ENCODE results near the gene OTOG.

Gene OTOG

DNA sequence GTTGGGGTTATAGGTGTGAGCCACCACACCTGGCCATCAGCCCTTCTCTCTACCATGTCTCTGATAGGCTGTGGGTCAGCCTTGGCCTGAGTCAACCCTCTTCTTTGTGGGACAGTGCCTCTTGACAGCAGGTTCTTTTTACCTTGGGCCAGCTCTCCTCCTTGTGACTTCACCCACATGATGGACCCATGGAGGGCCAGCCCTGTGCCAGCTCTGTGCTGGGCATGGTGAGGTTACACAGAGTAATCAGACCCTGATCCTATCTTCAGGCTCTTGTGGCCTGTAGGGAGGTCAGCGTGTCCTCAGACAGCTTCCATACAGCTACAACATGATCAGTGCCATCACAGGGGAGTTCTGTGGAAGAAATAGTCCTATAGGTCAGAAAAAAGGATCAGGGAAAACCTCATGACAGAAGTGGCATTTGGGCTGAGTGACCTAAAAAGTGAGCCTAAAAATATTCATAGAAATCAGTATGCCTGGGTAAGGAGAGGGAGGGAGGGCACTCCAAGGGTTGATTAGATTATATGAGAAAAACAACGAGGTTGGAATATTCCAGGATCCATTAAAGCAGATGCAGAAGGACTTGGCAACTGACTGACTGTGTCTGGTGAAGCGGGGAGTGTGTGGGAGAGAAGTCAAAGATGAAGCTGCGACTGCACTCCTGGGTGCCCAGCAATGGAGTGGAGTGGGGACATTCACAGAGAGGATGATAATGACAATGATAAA is 17.1 kb downstream of the OTOG start:
- DNase-seq: no peak

DNA sequence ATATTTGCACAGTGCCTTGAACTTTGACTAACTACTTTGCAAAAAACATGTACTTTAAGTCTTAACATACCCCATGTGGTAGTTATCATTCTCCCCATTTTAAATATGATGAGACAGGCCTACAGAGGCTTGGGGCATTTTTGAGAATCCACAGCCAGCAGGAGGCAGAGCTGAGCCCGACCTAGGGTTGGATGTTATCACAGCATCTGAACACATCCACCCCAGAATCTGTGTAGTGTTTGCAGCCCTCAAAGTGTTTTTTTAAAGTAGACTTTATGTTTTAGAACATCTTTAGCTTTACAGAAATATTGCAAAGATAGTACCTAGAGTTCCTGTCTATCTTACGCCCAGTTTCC is 17.6 kb downstream of the OTOG start:
- DNase-seq: no peak

DNA sequence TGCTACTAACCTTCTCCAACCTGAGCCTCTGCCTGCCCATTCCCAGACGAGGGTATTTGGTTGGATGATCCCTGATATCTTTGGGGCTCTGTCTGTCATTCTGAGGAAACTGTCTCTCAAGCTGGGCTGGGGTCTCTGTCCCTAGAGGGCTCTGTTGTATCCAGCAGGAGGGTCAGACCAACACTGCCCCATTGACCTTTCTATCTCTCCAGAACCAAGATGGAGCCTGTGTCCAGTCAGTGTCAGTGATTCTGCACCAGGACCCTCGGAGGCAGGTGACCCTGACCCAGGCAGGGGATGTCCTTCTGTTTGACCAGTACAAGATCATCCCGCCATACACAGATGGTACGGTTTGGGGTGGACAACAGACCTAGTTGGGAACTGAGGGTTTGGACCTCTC is 21.9 kb downstream of the OTOG start:
- DNase-seq: no peak

DNA sequence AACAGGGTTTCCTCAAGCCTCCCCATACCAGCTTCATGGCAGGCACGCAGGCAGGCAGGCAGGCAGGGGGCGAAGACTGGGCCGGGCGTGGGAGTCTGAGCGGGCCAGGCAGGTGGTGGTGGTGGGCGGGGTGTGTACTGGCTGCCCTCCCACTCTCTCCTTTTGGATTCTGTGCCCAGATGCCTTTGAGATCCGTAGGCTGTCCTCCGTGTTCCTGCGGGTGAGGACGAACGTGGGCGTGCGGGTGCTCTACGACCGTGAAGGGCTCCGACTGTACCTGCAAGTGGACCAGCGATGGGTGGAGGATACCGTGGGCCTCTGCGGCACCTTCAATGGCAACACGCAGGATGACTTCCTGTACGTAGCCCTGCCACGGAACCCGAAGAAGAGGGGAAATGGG is 23.0 kb downstream of the OTOG start:
- DNase-seq: no peak

DNA sequence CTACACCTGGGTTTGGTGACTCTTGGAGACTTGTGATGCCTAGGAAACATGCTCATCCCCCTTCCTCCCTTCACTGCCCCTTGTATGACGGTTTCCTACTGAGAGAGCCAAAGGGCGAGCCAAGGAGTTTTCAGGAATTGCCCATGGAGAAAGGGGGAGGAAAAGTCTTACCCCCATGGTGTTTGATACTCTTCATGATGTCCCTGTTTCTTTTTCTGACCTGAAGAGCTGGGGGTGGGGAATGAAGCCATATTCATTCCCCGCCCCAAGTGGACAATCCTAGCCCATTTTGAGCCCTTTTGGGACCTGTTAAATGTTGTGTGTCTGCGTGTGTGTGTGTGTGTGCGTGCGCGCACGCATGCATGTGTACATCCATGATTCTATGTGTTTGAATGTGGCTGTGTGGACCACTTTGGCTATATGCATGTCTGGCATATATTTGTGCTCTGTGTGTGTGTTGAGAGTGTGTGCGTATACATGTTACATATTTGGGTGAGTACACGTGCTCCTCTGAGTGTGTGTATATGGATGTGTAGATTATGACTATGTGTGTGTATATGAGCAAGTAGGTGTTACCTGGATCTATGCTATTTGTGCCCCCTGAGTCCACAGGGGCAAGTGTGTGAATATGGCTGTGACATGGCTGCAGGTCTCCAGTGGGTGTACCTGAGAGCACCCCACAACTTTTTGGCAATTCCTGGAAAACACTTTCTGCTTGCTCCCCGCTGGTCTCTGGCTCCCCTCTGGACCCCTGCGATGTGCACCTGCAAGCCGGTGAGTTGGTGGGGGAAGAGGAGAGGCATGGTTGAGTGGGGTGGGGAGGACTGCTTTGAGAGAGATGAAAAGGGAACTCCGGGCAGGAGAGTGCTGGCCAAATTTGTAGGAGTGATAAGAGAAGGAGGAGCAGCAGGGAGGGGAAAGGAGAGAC is 24.6 kb downstream of the OTOG start:
- DNase-seq: no peak

DNA sequence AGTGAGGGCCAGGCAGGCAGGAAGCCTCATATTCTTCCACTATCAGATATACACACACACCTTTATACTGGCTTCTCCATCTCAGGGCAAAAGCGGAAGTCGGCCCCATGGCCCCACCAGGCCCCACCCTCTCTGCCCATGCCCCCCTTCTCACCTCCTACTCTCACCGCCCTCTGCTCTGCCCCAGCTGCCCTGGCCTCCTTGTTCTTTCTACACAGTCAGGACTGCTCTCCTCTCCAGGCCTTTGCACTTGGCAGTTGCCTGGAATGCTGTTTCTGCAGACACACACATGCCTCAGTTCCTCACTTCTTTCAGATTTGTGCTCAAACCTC is 25.3 kb downstream of the OTOG start:
- no peak for DNase-seq

DNA sequence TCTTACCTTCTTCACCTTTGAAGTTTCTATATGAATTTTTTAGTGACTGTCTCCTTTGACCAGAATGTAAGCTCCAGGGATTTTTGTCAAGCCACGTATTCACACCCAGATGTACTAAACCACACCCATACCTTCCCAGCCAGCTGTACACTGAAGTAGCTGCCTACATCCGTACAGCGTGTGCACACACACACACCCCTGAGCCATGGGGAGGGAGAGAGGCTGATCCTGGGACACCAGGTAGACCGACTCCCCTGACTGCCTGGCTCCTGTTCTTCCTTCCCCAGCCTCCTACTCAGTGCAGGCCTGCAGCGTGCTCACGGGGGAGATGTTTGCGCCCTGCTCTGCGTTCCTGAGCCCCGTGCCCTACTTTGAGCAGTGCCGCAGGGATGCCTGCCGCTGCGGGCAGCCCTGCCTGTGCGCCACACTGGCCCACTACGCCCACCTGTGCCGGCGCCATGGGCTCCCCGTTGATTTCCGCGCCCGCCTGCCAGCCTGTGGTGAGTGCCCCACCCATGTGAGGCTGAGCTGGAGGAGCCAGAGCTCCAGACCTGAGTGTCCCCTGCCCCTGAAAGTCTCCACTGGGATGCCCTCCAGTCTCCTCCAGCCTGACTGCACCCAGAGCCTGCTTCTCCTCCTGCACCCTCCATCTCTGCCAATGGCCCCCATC is 25.9 kb downstream of the OTOG start:
- no peak for DNase-seq

DNA sequence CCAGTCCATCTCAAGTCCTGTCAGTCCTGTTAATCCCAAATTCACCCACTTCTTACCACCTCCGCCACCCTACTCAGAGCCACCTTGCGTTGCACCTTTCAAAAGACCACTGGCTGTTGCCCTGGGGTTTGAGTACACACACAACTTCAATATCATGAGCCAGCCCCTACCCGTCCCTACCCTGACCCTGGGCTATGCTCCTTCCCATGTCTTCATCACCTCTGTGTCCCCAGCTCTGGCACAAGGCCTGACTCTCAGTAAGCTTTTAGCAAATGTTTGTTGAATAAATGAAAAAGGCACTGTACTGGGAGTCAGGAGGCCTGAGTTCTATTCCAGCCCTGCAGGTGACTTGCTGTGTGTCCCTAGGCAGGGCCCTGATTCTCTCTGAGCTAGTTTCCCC is 26.5 kb downstream of the OTOG start:
- no peak for DNase-seq

DNA sequence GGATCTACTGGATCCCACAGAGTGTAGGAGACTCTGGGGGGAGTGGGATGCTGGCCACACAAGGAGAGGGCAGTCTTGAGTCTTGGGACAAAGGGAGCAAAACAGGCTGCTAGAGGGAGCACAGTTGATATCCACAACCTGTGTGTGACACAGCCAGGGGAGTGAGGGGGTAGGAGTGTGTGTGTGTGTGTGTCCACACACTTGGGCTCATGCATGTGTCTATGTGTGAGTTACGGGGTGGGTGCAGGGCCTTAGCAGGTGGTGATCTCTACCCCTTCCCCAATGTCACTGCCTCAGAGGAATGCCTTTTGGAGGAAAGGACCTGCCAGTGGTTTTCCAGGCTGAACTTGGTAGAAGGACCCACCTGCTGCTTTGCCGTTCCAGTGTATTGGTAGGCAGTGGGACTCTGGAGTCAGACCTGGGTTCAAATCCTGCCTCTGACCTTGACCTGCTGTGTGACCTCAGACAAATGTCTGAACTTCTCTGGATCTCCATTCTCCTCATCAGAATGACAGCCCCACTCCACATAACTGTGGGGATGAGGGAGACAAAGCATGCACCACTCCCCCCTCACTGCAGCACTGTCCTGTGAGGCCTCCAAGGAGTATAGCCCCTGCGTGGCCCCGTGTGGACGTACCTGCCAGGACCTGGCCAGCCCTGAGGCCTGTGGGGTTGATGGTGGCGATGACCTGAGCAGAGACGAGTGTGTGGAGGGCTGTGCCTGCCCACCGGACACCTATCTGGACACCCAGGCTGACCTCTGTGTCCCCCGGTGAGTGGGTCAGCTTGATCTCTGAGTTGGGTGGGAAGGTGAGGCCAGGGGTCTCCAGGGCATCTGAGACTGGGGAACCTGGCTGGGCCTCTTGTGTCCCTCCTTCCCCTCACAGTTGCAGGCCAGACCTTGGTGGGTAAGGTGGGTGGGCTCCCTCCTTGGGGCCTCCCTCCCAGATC is 27.4 kb downstream of the OTOG start:
- no peak for DNase-seq

DNA sequence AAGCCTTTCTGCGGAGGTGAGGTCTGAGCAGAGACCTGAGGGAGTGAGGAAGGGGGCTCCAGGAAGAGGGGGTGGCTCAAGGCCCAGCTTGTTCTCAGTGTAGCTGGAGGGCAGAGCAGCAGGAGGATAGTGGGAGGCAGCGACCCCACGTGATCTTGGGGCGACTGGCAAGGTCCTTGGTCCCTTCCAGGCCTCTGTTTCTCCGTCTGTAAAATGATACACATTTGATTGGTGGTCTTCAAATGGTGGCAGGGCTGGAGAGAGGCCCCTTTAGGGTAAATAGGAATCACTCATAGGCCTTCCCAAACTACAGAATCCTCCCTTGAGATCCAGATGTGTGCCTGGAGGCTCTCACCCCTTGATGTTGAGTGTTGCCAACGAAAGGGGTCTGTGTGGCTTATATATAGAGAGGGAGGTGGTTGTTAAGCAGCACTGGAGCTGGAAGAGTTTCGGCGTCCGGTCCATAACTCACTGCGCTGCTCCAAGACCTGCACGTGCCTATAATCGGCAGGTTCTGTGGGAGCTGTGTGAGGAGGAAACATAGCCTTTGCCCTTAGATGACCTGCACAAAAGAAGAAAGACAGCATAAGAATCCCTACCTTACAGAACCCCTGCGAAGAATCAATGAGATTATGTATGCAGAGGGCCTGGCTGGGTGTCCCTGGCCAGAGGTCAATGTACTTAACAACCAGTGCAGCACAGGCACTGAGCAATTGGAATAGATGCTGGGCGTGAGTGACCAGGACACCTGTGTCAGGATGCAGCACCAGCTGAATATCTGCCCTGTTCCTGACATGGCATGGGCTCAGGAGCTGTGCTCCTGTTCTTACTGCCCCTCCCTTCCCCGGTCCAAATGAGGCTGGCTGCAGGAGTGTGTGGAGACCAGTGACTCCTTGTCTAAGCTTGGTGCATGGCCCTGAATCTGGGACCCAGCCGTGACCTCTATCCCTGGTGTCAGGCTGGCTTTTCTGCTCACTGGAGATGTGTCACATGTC is 28.7 kb downstream of the OTOG start:
- DNase-seq: no peak

DNA sequence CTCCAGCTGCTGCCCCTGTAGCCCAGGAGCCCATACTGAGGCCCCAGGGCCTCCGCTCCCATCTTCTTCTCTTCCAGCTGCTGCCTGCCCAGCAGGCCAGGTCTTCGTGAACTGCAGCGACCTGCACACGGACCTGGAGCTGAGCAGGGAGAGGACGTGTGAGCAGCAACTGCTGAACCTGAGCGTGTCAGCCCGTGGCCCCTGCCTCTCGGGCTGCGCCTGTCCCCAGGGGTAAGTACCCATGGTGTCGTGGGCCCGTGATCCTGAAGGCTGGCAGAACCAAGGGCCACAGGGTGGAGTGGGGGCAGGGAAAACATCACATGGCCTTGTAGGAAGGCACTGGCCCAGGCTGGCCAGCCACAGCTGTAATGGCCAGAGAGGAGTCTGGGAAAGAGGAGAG is 31.2 kb downstream of the OTOG start:
- no peak for DNase-seq

DNA sequence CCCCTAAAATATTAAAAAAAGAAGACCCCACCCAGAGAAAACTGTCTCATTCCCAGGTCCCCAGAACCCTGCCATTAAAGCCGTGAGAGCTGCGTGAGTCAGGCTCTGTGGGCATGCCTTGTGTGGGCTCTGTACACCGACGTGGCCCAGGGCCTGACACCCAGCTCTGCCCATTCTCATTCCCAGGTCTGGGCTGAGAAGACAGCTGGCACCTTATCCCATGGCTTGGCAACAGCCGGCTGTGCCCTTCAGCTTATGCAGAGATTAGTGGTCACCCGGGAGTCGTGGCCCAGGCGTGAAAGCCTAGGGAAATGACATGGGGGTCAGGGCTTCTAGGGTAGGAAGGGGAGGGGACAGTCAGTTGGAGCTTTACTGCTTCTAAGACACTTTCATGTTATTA is 31.9 kb downstream of the OTOG start:
- DNase-seq: no peak

DNA sequence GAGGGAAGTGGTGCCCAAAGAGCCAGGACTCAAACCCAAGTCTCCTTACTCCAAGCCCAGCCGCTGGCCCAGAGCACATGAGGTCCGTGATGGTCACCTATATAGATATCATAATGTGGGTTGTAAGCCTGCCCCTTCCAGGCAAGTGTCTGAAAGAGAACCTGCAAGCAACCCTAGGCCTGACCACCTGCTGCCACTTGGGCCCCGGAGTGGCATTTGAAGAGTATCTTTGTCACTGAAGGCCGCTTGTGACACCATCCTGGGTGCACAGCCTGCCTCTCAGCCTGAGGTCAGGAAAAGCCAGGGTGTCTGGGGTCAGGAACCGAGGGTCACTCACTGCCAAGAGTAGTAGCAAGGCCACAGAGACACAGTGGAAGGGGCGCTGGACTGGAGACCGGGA is 32.4 kb downstream of the OTOG start:
- no peak for DNase-seq

DNA sequence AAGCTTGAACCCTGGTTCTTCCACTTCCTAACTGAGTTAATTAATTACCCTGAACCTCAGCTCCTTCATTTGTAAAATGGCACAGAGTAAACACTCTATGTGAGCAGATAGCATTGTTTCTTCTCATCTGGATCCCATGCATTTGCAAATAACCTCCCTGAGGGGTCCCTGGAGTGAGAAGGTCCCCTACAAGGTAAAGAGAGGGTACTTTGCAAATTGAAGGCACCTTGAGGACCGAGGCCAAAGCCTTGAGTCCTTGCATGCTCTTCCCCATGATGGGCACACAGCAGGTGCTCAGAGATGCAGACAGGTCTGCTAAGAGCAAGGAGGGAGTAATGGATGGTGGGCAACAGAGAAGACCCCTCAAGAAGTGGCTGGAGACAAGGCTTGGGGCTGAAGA is 33.2 kb downstream of the OTOG start:
- no peak for DNase-seq

DNA sequence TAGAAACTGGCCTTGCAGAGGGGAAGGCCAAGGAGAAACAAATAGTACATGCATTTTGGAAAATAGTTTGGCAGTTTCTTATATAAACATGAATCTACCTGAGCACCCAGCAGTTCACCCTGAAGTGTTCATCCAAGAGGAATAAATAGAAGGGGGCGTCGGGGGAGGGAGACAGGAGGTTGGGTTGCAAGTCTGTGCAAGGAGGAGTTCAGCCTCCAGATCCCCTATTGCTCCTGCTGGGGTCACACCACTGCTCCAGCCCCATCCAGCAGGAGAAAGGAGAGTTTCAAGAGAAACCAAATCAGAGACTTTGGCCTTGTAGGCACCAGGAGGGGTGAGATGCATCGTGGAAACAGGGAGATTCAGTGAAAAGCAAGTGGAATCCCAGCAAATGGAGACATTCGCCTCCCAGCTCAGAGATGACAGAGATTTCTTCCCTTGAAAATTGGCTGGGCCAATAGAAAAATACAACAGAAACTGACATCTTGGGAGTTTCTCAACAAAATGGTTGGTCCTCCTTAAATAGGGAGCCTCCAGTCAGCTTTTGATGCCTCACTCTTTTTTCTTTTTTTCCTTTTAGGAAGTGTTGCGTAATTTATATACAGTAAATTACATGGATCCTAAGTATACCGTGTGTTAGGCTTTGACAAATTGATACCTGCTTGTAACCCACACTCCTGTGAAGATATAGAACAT is 34.1 kb downstream of the OTOG start:
- no peak for DNase-seq

DNA sequence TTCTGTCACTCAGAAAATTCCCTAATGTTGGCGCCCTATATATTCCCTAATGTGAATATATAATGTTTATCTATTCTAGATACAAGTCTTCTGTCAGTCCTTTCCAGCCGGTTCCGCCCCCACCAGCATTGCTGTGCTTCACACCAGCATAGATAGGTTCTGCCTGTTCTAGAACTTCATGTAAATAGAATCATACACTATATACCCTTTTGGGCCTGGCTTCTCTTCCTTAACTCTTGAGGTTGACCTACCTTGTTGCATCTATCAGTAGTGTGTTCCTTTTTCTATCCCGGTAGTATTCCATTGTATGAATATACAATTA is 34.6 kb downstream of the OTOG start:
- no peak for DNase-seq

DNA sequence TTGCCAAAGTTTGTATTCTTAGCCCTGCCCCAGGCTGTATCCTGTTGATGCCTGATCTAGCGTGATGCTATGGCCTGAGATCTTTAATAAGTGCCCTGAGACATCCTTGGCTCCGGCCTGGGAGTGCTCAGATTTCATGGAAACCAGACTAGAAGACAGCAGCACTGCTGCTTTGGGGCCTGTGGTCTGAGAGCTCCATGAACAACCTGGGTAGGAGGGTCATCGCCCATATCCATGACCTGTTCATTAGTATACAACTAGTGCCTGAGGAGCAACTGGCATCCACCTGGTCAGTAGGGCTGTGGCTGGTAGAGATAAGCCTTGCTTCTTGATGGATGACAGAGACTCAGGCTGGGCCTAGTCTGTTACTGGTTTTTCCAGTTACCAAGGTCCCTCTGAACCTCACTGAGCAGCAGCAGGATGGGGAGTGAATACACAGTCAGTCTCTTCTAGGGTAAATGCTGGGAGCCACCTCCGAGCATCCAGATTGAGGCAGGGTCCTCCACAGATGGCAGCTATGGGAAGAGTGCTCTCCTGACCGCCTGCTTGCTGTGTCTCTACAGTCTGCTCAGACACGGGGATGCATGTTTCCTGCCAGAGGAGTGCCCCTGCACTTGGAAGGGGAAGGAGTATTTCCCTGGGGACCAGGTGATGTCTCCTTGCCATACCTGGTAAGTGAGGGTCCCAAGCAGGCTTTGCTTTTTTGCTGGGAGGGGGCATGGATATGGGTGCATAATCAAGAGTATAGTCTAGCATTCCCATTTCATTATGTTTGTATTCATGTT is 39.0 kb downstream of the OTOG start:
- no peak for DNase-seq

DNA sequence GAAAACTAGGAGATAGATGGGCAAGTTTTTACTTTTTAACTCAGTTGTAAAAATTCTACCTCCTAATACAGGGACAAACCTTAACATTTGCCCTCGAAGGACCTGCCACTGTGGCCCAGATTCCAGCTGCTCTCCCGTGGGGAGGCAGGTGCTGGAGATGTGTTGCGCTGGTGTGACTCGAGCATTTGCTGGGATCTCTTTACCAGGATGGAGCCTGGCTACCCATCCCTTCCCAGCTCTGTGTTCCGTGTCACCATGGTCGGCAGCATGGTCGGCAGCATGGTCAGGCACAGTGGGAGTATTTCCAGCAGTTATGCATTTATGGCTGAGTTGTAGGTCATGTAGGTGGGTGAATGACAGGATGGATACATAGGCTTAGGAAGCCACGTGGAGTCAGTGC is 41.1 kb downstream of the OTOG start:
- no peak for DNase-seq

DNA sequence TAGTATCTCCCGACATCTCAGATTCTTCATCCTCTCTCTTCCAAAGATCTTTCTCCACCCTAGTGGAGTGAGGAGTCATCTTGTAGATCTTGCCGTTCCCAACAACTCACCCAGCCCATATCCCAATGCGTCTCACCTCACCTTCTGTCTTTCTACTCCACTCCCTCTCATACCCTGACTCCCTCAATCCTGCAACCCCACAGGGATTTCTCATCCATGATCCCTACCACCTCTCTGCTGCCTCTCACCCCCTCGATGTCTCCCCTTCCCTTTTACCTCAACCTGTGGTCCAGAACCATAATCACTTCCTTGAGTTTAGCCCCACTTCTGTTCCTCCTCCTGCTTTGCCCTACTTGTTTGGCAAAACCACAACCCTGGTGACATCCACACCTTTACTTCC is 41.7 kb downstream of the OTOG start:
- DNase-seq: no peak

DNA sequence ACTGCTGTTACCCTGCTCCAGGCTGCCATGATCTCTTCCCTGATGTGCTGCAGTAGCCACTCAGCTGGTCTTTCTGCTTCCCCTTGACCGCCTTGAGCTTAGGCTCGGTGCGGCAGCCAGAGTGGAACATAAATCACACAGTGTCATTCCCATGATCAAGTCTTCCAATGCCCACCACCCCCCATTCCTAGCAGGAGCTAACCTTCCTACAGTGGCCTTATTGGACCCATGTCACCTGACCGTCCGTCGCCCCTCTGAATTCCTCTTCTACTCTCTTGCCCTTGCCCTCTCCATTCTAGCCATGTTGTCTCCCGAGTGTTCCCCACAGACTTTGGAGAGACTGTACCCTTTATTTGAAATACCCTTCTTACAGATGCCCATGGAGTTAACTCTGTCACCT is 43.4 kb downstream of the OTOG start:
- DNase-seq: no peak

All from NCI-H524 (cell line).